ENCODE results near the gene LRP6. TPM values are rescaled to one million over a fixed set of nuclear protein-coding genes. Genes with fewer than 3 reads are reported as not detected.

Gene LRP6
- total and polyA plus RNA-seq, 2 of the 13 experiments (the other 11 are each of a cell fraction or from before 2014, with no cell fraction given) = 33.8 to 42.0 TPM

GRCh38 chr12:12266873-12267741 is at the start of gene LRP6 (continued):
- no peak for TF ChIP-seq ADNP (CRISPR knock-in tag; IDR thresholded peaks at IDR 0.05)
- TF ChIP-seq ZNF775 (CRISPR knock-in tag; IDR thresholded peaks at IDR 0.05; ENCODE audit: borderline replicate concordance) = peak; percentile 95
- TF ChIP-seq, protein P1, sequence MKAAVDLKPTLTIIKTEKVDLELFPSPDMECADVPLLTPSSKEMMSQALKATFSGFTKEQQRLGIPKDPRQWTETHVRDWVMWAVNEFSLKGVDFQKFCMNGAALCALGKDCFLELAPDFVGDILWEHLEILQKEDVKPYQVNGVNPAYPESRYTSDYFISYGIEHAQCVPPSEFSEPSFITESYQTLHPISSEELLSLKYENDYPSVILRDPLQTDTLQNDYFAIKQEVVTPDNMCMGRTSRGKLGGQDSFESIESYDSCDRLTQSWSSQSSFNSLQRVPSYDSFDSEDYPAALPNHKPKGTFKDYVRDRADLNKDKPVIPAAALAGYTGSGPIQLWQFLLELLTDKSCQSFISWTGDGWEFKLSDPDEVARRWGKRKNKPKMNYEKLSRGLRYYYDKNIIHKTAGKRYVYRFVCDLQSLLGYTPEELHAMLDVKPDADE (CRISPR knock-in tag; IDR thresholded peaks at IDR 0.05) = no peak
- TF ChIP-seq DPF2 (CRISPR knock-in tag; IDR thresholded peaks at IDR 0.05; ENCODE audit: borderline replicate concordance, low read depth) = 0 out of 2 replicates have a peak, but pooled peaks have one; percentile 23
- TF ChIP-seq TEAD2 (CRISPR knock-in tag; IDR thresholded peaks at IDR 0.05) = peak; percentile 90
- peak; percentile 92 for TF ChIP-seq CREB1 (IDR thresholded peaks at IDR 0.05)
- peak; percentile 88 for TF ChIP-seq CREB1 (CRISPR knock-in tag; IDR thresholded peaks at IDR 0.05)
- TF ChIP-seq MEIS1 (CRISPR knock-in tag; IDR thresholded peaks at IDR 0.05; ENCODE audit: borderline replicate concordance) = peak; percentile 96
- TF ChIP-seq GTF2F1 (IDR thresholded peaks at IDR 0.05; ENCODE audit: low read length) = peak; percentile 89; the same call in 1 of the 2 replicates
- TF ChIP-seq ZFP36L2 (CRISPR knock-in tag; IDR thresholded peaks at IDR 0.05) = peak; percentile 34; the same call in 1 of the 2 replicates
- TF ChIP-seq MXI1 (IDR thresholded peaks at IDR 0.05; ENCODE audit: borderline replicate concordance, low read depth, low read length) = peak; percentile 81; the same call in 2 of the 3 replicates
- peak; percentile 98 for TF ChIP-seq ZNF619 (CRISPR knock-in tag; IDR thresholded peaks at IDR 0.05)
- TF ChIP-seq GTF3A (CRISPR knock-in tag; conservative IDR thresholded peaks at IDR 0.05) = peak; percentile 90; the same call in 1 of the 2 replicates
- TF ChIP-seq ZNF33A (CRISPR knock-in tag; IDR thresholded peaks at IDR 0.05; ENCODE audit: borderline replicate concordance) = peak; percentile 83; the same call in 1 of the 2 replicates
- no peak for TF ChIP-seq LCORL (IDR thresholded peaks at IDR 0.05)
- TF ChIP-seq LCORL (CRISPR knock-in tag; IDR thresholded peaks at IDR 0.05) = peak; percentile 90
- TF ChIP-seq, protein P2, sequence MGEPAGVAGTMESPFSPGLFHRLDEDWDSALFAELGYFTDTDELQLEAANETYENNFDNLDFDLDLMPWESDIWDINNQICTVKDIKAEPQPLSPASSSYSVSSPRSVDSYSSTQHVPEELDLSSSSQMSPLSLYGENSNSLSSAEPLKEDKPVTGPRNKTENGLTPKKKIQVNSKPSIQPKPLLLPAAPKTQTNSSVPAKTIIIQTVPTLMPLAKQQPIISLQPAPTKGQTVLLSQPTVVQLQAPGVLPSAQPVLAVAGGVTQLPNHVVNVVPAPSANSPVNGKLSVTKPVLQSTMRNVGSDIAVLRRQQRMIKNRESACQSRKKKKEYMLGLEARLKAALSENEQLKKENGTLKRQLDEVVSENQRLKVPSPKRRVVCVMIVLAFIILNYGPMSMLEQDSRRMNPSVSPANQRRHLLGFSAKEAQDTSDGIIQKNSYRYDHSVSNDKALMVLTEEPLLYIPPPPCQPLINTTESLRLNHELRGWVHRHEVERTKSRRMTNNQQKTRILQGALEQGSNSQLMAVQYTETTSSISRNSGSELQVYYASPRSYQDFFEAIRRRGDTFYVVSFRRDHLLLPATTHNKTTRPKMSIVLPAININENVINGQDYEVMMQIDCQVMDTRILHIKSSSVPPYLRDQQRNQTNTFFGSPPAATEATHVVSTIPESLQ (CRISPR knock-in tag; conservative IDR thresholded peaks at IDR 0.05) = no peak
- 0 out of 2 replicates have a peak, but pooled peaks have one; percentile 37 for TF ChIP-seq ZMYM2 (CRISPR knock-in tag; IDR thresholded peaks at IDR 0.05)
- TF ChIP-seq HBP1 (CRISPR knock-in tag; IDR thresholded peaks at IDR 0.05; ENCODE audit: low read depth) = peak; percentile 87
- peak; percentile 95 for TF ChIP-seq GFI1 (CRISPR knock-in tag; IDR thresholded peaks at IDR 0.05; ENCODE audit: borderline replicate concordance)
- peak; percentile 99 for TF ChIP-seq IKZF4 (CRISPR knock-in tag; IDR thresholded peaks at IDR 0.05; ENCODE audit: borderline replicate concordance, low read depth, not compliant biosample characterization)
- TF ChIP-seq ZC3H13 (CRISPR knock-in tag; IDR thresholded peaks at IDR 0.05) = peak; percentile 90
- TF ChIP-seq, protein P3, sequence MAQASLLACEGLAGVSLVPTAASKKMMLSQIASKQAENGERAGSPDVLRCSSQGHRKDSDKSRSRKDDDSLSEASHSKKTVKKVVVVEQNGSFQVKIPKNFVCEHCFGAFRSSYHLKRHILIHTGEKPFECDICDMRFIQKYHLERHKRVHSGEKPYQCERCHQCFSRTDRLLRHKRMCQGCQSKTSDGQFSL (CRISPR knock-in tag; IDR thresholded peaks at IDR 0.05) = peak; percentile 35; the same call in 1 of the 2 replicates
- TF ChIP-seq ZSCAN22 (CRISPR knock-in tag; IDR thresholded peaks at IDR 0.05) = peak; percentile 90
- peak; percentile 98 for TF ChIP-seq ASH2L (IDR thresholded peaks at IDR 0.05; ENCODE audit: insufficient read length, low read depth, low read length)
- TF ChIP-seq ZNF589 (CRISPR knock-in tag; conservative IDR thresholded peaks at IDR 0.05) = peak; percentile 95

Data from HepG2 (cell line).